ENCODE results near the gene TRMO. TPM values are rescaled to one million over a fixed set of nuclear protein-coding genes. Genes with fewer than 3 reads are reported as not detected.

Gene TRMO
- total and polyA plus RNA-seq, 2 of the 8 experiments (the other 6 are each of a cell fraction or from before 2014, with no cell fraction given), result 4.6 to 5.6 TPM

- TF ChIP-seq CTCF (IDR thresholded peaks at IDR 0.05; ENCODE audit: control extremely low read depth in 1 of 3, insufficient read depth in 1 of 3, low read depth in 1 of 3, low read length in 3 of 3) (no peak), CHD2 (IDR thresholded peaks at IDR 0.05; ENCODE audit: low read length) (no peak), KDM5A (IDR thresholded peaks at IDR 0.05; ENCODE audit: low read length) (no peak), SRF (IDR thresholded peaks at IDR 0.05; ENCODE audit: low read depth, low read length) (no peak), ATF2 (IDR thresholded peaks at IDR 0.05; ENCODE audit: low read length) (no peak), POLR2A (IDR thresholded peaks at IDR 0.05; ENCODE audit: control extremely low read depth in 1 of 2, low read depth in 2 of 2, low read length in 2 of 2) (no peak)
Observed at GRCh38 chr9:97966493-97966892, 44.2 kb upstream of the TRMO start (continued).

Data from H1 (cell line).